Measurements from ENCODE around the gene WDR27.

The WDR27 gene

GRCh38 chr6:169566319-169566718, 135.5 kb downstream of the WDR27 start:
- no peak for DNase-seq (ENCODE audit: low read depth in 2 of 2)

GRCh38 chr6:169564453-169565240, 137.2 kb downstream of the WDR27 start:
- DNase-seq (ENCODE audit: low read depth in 2 of 2), result no peak

- no peak for DNase-seq (ENCODE audit: low read depth in 2 of 2)
Measured at GRCh38 chr6:169561665-169562064, 140.2 kb downstream of the WDR27 start.

- DNase-seq (ENCODE audit: low read depth in 2 of 2), result no peak
Measured at GRCh38 chr6:169559592-169559991, 142.2 kb downstream of the WDR27 start.

- DNase-seq (ENCODE audit: low read depth in 2 of 2), result no peak
Measured at GRCh38 chr6:169558774-169559441, 142.9 kb downstream of the WDR27 start.

- no peak for DNase-seq (ENCODE audit: low read depth in 2 of 2)
Measured at GRCh38 chr6:169558378-169558773, 143.5 kb downstream of the WDR27 start.

- DNase-seq (ENCODE audit: low read depth in 2 of 2), result no peak
Measured at GRCh38 chr6:169557887-169558286, 143.9 kb downstream of the WDR27 start.

- DNase-seq (ENCODE audit: low read depth in 2 of 2), result peak; percentile 46 to 48
Measured at GRCh38 chr6:169556758-169557548, 144.9 kb downstream of the WDR27 start.

GRCh38 chr6:169555971-169556617, 145.7 kb downstream of the WDR27 start:
- no peak for DNase-seq (ENCODE audit: low read depth in 2 of 2)

- DNase-seq (ENCODE audit: low read depth in 2 of 2), result no peak
Measured at GRCh38 chr6:169545982-169546381, 155.8 kb downstream of the WDR27 start.

GRCh38 chr6:169543704-169544103, 158.1 kb downstream of the WDR27 start:
- DNase-seq (ENCODE audit: low read depth in 2 of 2), result no peak

GRCh38 chr6:169542491-169542890, 159.3 kb downstream of the WDR27 start:
- DNase-seq (ENCODE audit: low read depth in 2 of 2), result no peak

GRCh38 chr6:169539176-169539897, 162.5 kb downstream of the WDR27 start:
- DNase-seq (ENCODE audit: low read depth in 2 of 2), result no peak

- no peak for DNase-seq (ENCODE audit: low read depth in 2 of 2)
Measured at GRCh38 chr6:169536446-169537170, 165.2 kb downstream of the WDR27 start.

GRCh38 chr6:169534039-169534421, 167.8 kb downstream of the WDR27 start:
- no peak for DNase-seq (ENCODE audit: low read depth in 2 of 2)

GRCh38 chr6:169533301-169534038, 168.4 kb downstream of the WDR27 start:
- no peak for DNase-seq (ENCODE audit: low read depth in 2 of 2)

- no peak for DNase-seq (ENCODE audit: low read depth in 2 of 2)
Measured at GRCh38 chr6:169530752-169531123, 171.1 kb downstream of the WDR27 start.

- DNase-seq (ENCODE audit: low read depth in 2 of 2), result peak; percentile 15 to 27
Measured at GRCh38 chr6:169529931-169530751, 171.7 kb downstream of the WDR27 start.

- DNase-seq (ENCODE audit: low read depth in 2 of 2), result no peak
Measured at GRCh38 chr6:169528755-169529154, 173.1 kb downstream of the WDR27 start.

Measured in stimulated activated CD8-positive, alpha-beta memory T cell treated with anti-CD3 and anti-CD28 coated beads, Interleukin-15, amount 100 ng/mL, for 48 hours (primary cell).